ENCODE results near the gene GTF2H4.
"Not testable (repeated sequence)": the region's sequence is repeated elsewhere in the genome, so short reads cannot be mapped to it uniquely, and the experiment has no call there.

Gene GTF2H4

GRCh38 chr6:30926644-30927043 lies 18.6 kb downstream of the GTF2H4 start:
- DNase-seq = no peak

DNA sequence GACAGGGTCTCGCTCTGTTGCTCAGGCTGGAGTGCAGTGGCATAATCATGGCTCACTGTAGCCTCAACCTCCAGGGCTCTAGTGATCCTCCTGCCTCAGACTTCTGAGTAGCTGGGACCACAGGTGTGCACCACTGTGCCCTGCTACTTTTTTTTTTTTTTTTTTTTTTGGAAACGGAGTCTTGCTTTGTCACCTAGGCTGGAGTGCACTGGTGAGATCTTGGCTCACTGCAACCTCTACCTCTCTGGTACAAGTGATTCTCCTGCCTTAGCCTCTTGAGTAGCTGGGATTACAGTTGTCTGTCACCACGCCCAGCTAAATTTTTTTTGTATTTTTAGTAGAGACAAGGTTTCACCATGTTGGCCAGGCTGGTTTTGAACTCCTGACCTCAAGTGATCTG lies 19.1 kb downstream of the GTF2H4 start:
- DNase-seq = not testable (repeated sequence)

DNA sequence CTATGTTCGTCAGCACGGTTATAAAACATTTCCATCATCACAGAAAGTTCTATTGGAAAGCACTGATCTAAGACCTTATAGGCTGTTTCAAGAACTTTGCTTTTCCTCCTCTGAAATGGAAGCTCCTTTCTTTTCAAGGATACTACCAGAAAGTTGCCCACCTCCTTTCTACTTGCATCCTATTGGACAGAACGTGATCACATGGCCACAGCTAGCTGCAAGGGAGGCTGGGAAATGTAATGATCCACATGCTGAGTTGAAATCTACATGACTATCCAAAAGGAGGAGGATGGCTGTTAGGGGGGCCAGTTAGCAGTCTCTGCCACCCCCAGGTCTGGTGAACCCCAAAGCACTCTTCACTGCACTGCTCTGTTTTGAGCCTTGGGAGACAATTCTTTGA lies 20.7 kb downstream of the GTF2H4 start:
- DNase-seq = no peak

GRCh38 chr6:30930506-30930905 lies 22.5 kb downstream of the GTF2H4 start:
- no peak for DNase-seq

DNA sequence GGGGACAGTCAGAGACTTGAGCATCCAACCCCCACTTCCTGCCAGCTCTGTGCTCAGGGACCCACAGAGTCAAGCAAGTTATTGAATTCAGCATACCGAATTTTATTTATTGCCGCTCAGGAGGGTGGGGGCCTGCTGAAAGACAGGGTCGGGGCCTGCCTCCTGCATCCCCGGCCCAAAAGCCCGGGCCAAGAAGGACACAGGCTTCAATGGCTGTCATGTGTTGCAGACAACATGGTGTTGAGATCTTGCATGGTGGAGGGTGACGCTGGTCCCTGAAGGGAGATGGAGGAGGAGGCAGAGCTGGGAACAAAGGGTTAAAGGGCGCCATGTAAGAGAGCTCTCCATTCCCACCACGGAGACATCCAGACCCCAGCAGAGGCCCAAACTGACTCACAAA lies 23.3 kb downstream of the GTF2H4 start:
- DNase-seq = no peak

DNA sequence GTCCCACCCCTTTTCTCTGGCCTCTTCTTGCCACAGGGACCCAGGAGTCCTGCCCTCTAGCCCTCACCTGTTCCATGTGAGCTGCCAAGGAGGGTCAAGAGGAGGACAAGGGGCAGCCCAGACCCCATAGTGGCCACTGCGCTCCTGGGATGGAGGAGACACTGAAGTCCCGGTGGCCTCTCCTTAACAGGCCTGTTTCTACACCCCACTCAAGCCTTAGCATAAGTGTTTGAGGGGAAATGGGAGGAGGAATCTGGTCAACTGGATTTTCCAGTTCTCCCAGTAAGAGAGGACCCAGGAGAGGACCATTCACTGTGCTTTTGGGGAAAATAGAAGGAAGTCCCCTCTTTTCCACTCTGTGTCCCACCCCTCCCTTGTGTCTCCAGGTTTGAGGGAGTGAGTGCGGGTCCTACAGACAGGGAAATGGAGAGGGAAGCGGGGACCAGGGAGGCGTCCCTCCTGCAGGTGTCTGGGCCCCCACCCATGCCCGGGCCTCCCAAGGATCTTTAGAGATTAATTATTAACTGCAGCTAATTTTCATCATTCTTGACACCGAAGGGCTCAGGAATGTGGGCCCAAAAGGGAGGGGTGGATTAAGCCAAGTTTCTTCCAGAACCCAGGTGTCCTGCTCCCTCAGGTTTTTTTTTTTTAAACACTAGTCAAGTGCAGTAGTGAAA lies 24.1 kb downstream of the GTF2H4 start, which contains the start of gene SFTA2:
Gene SFTA2 (minus strand): TSS at position 202 of the 677 bp plus-strand sequence. CDS start 74 bp downstream, at position 128.
- DNase-seq = no peak

DNA sequence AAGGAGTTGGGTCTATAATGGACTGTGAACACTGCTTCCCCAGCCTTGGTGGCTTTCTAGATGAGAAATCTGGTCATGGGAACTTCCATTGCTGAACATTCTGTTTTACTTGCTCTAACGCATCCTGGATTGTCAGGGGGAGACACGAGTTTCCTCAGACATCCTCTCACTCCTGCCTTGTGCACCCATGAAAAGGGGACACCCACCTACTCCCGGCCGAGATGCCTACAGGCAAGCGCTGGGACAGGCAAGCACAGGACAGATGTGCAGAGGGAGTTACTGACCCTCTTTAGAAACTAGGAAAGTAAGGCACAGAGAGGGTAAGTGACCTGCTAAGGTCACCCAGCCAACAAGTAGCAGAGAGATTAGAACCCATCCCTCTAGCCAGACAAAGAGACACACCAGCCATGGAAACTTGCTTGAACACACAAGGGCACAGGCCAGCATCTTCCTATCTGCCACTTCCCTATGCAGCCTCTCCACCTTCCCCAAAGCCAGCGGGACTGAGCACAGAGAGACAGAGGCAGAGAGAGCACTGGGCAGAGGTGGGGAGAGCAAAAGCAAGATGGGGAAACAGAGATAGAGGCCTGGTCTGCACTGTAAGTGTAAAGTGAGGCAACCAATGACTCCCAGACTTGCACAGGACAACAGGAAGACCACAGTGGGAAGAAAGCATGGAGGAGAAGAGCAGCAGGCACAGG lies 24.8 kb downstream of the GTF2H4 start:
- DNase-seq = no peak

GRCh38 chr6:30935018-30935417 lies 27.0 kb downstream of the GTF2H4 start:
- no peak for DNase-seq

DNA sequence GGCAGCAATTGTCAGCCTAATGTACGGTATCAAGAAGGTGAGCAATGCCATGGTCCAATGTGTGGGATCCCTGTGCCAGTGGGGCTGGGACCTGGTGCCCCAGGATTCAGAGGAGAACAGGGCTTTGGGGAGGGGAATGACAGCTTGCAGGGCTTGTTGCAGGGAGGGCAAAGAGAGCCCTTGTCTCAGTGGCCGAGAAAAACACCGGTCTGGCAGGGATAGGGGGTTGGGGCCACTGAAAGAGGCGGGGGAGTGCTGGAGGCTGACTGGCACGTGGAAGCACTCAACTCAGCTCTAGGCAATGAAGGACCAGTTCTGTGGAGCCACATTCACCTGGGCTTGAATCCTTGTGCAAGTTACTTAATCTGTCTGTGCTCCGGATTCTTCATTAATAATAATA lies 29.3 kb downstream of the GTF2H4 start:
- DNase-seq = no peak

DNA sequence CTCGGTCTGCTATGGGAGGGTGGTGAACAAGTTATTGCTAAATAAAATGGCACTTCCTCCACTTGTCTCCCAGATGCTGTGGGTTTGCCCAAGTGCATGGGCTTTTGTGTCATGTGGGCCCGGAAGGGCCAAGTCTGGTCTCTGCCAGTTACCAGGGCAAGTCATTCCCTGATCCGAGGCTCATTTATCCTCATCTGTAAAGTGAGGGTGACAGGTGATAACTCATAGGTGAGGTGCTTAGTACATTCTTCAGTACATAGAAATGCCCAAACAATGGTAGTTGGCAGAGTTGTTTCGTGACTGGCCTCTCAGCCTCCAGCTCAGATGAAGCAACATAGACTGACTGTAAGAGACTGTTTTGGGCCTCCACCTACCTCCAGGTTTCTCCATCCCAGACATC lies 30.7 kb downstream of the GTF2H4 start:
- no peak for DNase-seq

- DNase-seq = no peak
Measured at GRCh38 chr6:30939473-30939872, 31.5 kb downstream of the GTF2H4 start.

DNA sequence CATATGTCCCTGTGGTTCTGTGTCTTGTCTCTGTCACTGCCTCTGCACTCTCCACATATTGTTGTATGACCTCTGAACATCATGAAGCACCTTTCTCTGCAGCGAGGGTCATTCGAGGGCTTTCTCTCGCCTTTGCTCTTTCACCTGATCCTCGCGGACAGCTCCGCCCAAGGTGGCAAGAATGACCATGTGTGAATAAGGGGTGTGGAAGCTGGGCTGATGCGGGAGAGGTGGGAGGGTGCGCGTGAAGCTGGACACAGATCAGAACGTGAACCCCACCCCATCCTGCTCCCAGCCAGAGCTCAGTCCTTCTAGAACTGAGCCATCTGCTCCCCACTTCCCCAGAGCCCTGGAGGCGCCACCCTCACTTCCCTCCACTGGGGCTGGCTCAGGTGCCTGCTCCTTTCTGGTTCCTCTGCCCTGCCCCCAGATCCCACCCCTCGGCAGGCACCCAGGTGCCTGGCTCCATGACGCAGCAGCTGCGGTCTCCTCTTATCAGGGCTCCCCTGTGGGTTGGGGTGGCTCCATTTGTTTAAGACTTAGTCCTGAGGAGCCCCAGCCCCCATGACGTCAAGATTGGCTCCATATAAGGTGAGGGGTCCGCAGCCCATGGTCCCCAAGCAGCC lies 32.5 kb downstream of the GTF2H4 start, which contains the start of gene MUCL3:
Gene MUCL3 (plus strand): TSS at position 613 of the 626 bp plus-strand sequence. CDS start 27 bp downstream, outside the sequence.
- no peak for DNase-seq

GRCh38 chr6:30942338-30943060 lies 34.5 kb downstream of the GTF2H4 start:
- DNase-seq = no peak

DNA sequence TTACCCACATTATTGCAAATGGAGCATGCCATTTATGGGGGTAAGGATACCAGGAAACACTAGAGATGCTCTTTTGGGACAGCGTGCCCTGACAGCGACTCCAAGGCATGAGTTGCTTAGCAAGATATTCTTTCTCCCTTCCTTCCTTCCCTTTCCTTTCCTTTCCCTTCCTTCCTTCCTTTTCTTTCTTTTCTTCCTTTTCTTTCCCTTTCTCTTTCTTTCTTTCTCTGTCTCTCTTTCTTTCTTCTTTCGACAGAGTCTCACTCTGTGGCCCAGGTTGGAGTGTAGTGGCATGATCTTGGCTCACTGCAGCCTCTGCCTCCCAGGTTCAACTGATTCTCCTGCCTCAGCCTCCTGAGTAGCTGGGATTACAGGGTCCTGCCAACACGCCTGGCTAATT lies 36.0 kb downstream of the GTF2H4 start:
- no peak for DNase-seq

DNA sequence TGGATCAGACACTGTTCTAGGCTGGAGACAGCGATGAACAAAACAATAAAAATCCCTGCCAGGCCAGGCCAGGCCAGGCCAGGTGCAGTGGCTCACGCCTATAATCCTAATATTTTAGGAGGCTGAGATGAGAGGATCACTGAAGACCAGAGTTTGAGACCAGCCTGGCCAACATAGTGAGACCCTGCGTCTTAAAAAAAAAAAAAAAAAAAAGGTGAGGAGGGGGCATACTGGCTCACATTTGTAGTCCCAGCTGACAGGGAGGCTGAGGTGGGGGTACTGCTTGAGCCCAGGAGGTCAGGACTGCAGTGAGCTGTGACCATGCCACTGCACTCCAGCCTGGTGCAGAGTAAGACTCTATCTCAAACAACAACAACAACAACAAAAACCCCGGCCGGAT lies 37.3 kb downstream of the GTF2H4 start:
- no peak for DNase-seq

- no peak for DNase-seq
Measured at GRCh38 chr6:30947231-30947630, 39.2 kb downstream of the GTF2H4 start.

- no peak for DNase-seq
Measured at GRCh38 chr6:30948811-30949210, 40.8 kb downstream of the GTF2H4 start.

DNA sequence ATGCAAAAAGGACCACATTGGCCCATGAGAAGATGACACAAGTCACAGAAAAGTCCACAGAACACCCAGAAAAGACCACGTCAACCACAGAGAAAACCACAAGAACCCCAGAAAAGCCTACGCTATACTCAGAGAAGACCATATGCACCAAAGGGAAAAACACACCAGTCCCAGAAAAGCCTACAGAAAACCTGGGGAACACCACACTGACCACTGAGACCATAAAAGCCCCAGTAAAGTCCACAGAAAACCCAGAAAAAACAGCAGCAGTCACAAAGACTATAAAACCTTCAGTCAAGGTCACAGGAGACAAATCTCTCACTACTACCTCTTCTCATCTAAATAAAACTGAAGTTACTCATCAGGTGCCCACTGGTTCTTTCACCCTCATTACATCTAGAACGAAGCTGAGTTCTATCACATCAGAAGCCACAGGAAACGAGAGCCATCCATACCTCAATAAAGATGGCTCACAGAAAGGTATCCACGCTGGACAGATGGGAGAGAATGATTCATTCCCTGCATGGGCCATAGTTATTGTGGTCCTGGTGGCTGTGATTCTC lies 44.0 kb downstream of the GTF2H4 start:
- DNase-seq = no peak

DNA sequence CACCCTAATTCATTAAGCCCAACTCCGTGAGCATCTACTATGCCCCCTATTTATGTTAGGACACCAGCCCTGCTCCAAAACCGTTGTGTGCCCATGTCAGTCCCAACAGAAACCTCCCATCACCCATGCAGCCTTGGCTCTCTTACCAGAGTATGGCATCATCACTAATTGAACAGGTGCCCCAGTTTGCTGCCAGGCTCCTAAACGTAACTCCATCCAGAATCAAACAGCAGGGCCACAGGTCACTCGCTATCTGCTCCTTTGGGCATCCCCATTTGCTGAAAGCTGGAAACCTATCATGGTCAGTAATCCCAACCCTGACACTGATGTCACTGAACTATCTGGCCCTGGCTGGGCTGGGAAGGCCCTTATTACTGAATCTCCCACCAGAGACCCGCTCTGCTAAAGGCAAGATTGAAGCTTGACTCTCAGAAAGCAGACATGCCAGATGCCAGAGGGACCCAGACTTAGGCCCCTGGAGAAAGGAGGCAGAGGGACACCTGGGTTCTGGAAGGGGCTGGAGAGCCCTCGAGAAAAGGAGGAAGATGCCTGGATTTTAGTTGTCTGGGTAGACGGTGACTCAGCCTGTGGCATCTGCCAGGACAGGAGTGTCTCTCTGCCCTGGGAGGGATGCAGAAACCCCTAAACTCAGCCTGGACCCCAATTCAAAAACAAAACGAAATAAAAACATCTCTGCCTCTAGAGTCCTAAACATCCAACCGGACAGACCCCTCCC lies 46.8 kb downstream of the GTF2H4 start:
- DNase-seq = no peak

- DNase-seq = peak; percentile 10
Measured at GRCh38 chr6:30955367-30956042, 47.5 kb downstream of the GTF2H4 start.

DNA sequence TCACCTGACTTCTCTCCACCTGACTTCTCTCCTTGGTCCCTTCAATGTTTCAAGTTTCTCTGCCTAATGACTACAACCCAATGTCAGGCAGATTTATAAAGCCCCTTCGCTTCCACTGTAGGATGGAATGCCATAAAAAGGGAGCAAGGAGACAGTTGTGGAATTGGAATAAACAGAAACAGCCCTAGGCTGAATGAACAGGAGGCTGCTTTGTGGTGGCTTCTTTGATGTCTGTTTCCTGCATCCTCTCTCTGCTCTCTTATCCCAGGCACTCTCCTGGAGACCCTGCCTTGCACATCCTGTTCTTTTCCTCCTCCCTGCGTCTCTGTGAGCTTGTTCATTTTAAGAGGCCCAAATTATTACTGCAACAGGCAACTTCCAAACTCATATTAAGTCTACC lies 49.7 kb downstream of the GTF2H4 start:
- no peak for DNase-seq

Measured in KG1 (cell line).